GM19351 (cell line): ENCODE measurements around the gene ZFHX2.
"Not testable (repeated sequence)": the region's sequence is repeated elsewhere in the genome, so short reads cannot be mapped to it uniquely, and the experiment has no call there.

Experiments used
- ATAC-seq: cut with Tn5 transposase; IDR thresholded peaks from one replicate; pipeline ENCODE4 v1.9.1; 2021; ENCODE audit warnings: mild to moderate bottlenecking, moderate library complexity; ENCODE audit not compliant: unreplicated experiment

Gene ZFHX2

GRCh38 chr14:23544511-23545447, 6.8 kb downstream of the ZFHX2 start:
- ATAC-seq: no peak

- ATAC-seq: no peak
Measured at GRCh38 chr14:23543403-23543802, 8.2 kb downstream of the ZFHX2 start.

GRCh38 chr14:23542261-23542660, 9.3 kb downstream of the ZFHX2 start:
- no peak for ATAC-seq

GRCh38 chr14:23540141-23540469, 11.5 kb downstream of the ZFHX2 start:
- no peak for ATAC-seq

- peak; percentile 49 for ATAC-seq
Measured at GRCh38 chr14:23539248-23540140, 12.1 kb downstream of the ZFHX2 start.

GRCh38 chr14:23538785-23539184, 12.8 kb downstream of the ZFHX2 start:
- no peak for ATAC-seq

- no peak for ATAC-seq
Measured at GRCh38 chr14:23538050-23538718, 13.4 kb downstream of the ZFHX2 start.

- no peak for ATAC-seq
Measured at GRCh38 chr14:23537351-23538049, 14.1 kb downstream of the ZFHX2 start.

- ATAC-seq: not testable (repeated sequence)
Measured at GRCh38 chr14:23536906-23537305, 14.7 kb downstream of the ZFHX2 start.

- ATAC-seq: no peak
Measured at GRCh38 chr14:23536494-23536893, 15.1 kb downstream of the ZFHX2 start.

GRCh38 chr14:23535943-23536342, 15.6 kb downstream of the ZFHX2 start:
- no peak for ATAC-seq

GRCh38 chr14:23533652-23534435, 17.7 kb downstream of the ZFHX2 start:
- no peak for ATAC-seq

- ATAC-seq: no peak
Measured at GRCh38 chr14:23532658-23533057, 18.9 kb downstream of the ZFHX2 start.

GRCh38 chr14:23531391-23531790, 20.2 kb downstream of the ZFHX2 start:
- no peak for ATAC-seq

- no peak for ATAC-seq
Measured at GRCh38 chr14:23530375-23531055, 21.1 kb downstream of the ZFHX2 start.

GRCh38 chr14:23529016-23529415, 22.5 kb downstream of the ZFHX2 start:
- no peak for ATAC-seq

GRCh38 chr14:23528555-23528954, 23.0 kb downstream of the ZFHX2 start:
- no peak for ATAC-seq

GRCh38 chr14:23525611-23526010, 26.0 kb downstream of the ZFHX2 start:
- no peak for ATAC-seq

- ATAC-seq: no peak
Measured at GRCh38 chr14:23524954-23525353, 26.6 kb downstream of the ZFHX2 start.
